Sigmoid colon (tissue), 7 donors: ENCODE measurements around the gene GARIN6. TPM values are rescaled to one million over a fixed set of nuclear protein-coding genes. Genes with fewer than 3 reads are reported as not detected.

Experiments used
- DNase-seq: peaks from one replicate; pipeline ENCODE4 v3.0.0-alpha.2; 2019
- H3K27ac ChIP-seq, 4 donors: fragments of 200-600 bp; sonication (generic); one replicate each; pipeline ENCODE4 v1.5.1; 2016 to 2019; ENCODE audit warnings: mild to moderate bottlenecking in 1 of 4
- H3K27me3 ChIP-seq, 3 donors: fragments of 200-600 bp; sonication (generic); one replicate each; pipeline ENCODE4 v1.5.1; 2019; ENCODE audit warnings: mild to moderate bottlenecking in 1 of 3
- H3K36me3 ChIP-seq, 4 donors: fragments of 200-600 bp; sonication (generic); one replicate each; pipeline ENCODE4 v1.5.1; 2016 to 2019
- H3K4me1 ChIP-seq, 4 donors: fragments of 200-600 bp; sonication (generic); one replicate each; pipeline ENCODE4 v1.5.1; 2017 to 2019
- H3K4me3 ChIP-seq, 4 donors: fragments of 200-600 bp; sonication (generic); one replicate each; pipeline ENCODE4 v1.5.1; 2017 to 2019; ENCODE audit warnings: mild to moderate bottlenecking in 2 of 4, moderate library complexity in 1 of 4
- H3K9me3 ChIP-seq, 4 donors: fragments of 200-600 bp in 3 of 4; sonication (generic) in 3 of 4; one replicate each; pipeline versions ENCODE4 v1.5.1 to v1.6.1; 2013 to 2019
- EP300 ChIP-seq, 4 donors: sonication (generic); formaldehyde crosslinking; IDR thresholded peaks; one replicate each; pipeline ENCODE4 v1.6.1; 2017; ENCODE audit warnings: antibody characterized with exemption in 4 of 4
- POLR2A ChIP-seq, 2 donors: fragments of 450-650 bp; IDR thresholded peaks; one replicate each; pipeline ENCODE4 v1.6.1; 2016; ENCODE audit warnings: antibody characterized with exemption in 2 of 2, mild to moderate bottlenecking in 2 of 2, moderate library complexity in 2 of 2
- POLR2AphosphoS5 ChIP-seq, 4 donors: sonication (generic); formaldehyde crosslinking; IDR thresholded peaks; one replicate each; pipeline ENCODE4 v1.6.1; 2017; ENCODE audit warnings: antibody characterized with exemption in 4 of 4
- WGBS, 2 donors: extraction: QIAGEN DNeasy Blood & Tissue Kit; methylation state at CpG; one replicate each; pipeline ENCODE4 v1.1.7; 2013; 5-methylcytosine and 5-hydroxymethylcytosine counted together
- intact Hi-C: fragments of 100-400 bp; cut with DNase I; formaldehyde crosslinking; loops from one replicate; pipeline ENCODE4 v1.15.1; 2023
- polyA plus RNA-seq, 3 donors: library from polyadenylated mRNA; stranded (reverse); fragments of 200-250 nt; gene quantifications; one replicate each; pipeline ENCODE4 v1.2.3, GENCODE V29; 2013
- total RNA-seq, 4 donors: library from RNA; depleted of rRNA; stranded (reverse); fragments of >200 nt; gene quantifications; one replicate each; pipeline ENCODE4 v1.1.0, GENCODE V29; 2016
- TF ChIP-seq, protein P1 (sequence below), 4 experiments: fragments of 450-650 bp in 3 of 4; fragments of 200-600 bp in 1 of 4; IDR thresholded peaks; one replicate each; pipeline ENCODE4 v1.5.1; 2016 to 2019; ENCODE audit warnings: antibody characterized with exemption in 4 of 4, mild to moderate bottlenecking in 3 of 4, moderate library complexity in 2 of 4
- donor health status: healthy with polysubstance abuse.
- donor health status: Bipolar disorder and iron deficiency.
- donor health status: healthy.

The GARIN6 gene
- total RNA-seq = not detected
- polyA plus RNA-seq = not detected

DNA sequence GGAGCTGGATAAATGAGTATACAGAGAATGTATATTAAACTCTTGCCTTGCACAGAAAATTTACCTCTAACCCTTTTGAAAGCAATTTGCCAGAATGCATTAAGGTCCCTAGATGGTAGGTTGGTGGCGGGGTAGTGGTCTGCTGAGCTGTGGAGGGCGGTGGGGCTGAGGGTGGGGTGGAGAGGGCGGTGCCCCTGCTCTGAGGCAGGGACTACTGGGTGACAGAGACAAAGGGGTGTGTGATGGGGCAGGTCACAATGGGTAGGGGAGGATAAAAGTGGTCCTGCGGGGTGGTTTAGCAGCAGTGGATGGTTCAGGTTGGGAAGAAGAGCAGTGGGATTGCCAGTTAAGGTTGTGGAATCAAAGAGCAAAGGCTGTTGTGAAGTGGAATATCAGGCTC is at the start of gene GARIN6:
GARIN6 (plus strand) TSS at position 301 of the 400 bp plus-strand sequence. CDS start 422 bp downstream, outside the sequence.
- no peak for DNase-seq
- H3K4me1 ChIP-seq = no peaks in the 10 kb centered on the region
- H3K27ac ChIP-seq = no peak within 1 kb of the TSS
- TF ChIP-seq POLR2A (IDR thresholded peaks at IDR 0.05) = no peak
- TF ChIP-seq, protein P1, sequence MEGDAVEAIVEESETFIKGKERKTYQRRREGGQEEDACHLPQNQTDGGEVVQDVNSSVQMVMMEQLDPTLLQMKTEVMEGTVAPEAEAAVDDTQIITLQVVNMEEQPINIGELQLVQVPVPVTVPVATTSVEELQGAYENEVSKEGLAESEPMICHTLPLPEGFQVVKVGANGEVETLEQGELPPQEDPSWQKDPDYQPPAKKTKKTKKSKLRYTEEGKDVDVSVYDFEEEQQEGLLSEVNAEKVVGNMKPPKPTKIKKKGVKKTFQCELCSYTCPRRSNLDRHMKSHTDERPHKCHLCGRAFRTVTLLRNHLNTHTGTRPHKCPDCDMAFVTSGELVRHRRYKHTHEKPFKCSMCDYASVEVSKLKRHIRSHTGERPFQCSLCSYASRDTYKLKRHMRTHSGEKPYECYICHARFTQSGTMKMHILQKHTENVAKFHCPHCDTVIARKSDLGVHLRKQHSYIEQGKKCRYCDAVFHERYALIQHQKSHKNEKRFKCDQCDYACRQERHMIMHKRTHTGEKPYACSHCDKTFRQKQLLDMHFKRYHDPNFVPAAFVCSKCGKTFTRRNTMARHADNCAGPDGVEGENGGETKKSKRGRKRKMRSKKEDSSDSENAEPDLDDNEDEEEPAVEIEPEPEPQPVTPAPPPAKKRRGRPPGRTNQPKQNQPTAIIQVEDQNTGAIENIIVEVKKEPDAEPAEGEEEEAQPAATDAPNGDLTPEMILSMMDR (IDR thresholded peaks at IDR 0.05) = no peak
- no peak for TF ChIP-seq POLR2AphosphoS5 (IDR thresholded peaks at IDR 0.05)
- TF ChIP-seq EP300 (IDR thresholded peaks at IDR 0.05) = no peak
- intact Hi-C loops = no loop called here
- H3K4me3 ChIP-seq = no peak within 1 kb of the TSS
- H3K27me3 ChIP-seq = no peaks in the 10 kb centered on the region
- H3K36me3 ChIP-seq = peaks cover 0 to 14% (median 0%) of the 10 kb centered on the region in 4 donors
- no peaks in the 10 kb centered on the region for H3K9me3 ChIP-seq
- 84% methylated on average over 4 of the region's 4 CpGs for WGBS, 2 donors

DNA sequence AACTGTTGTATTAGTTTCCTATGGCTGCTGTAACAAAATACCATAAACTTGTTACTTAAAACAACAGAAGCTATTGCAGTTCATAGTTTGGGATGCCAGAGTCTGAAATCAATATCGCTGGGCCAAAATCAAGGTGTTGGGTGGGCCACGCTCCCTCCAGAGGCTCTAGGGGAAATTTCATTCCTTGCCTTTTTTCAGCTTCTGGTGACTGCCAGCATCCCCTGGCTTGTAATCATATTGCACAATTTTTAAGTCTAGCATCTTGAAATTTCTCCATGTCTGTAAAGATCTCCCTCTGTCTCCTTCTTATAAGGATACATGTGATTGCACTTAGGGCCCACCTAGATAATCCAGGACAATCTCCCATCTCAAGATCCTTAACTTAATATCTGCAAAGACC is 48.8 kb upstream of the GARIN6 start:
- Histone ChIP-seq H3K27ac (no peak overlapping the region), H3K4me3 (no peak overlapping the region), H3K4me1 (no peaks in the 10 kb centered on the region), H3K9me3 (no peaks in the 10 kb centered on the region), H3K36me3 (no peaks in the 10 kb centered on the region), H3K27me3 (no peaks in the 10 kb centered on the region)
- intact Hi-C loops = no loop called here
- TF ChIP-seq POLR2A (IDR thresholded peaks at IDR 0.05) (no peak), POLR2AphosphoS5 (IDR thresholded peaks at IDR 0.05) (no peak), EP300 (IDR thresholded peaks at IDR 0.05) (no peak)
- TF ChIP-seq, protein P1 (IDR thresholded peaks at IDR 0.05) = no peak
- WGBS, 2 donors = 87 to 94% methylated on average over 2 of the region's 2 CpGs
- DNase-seq = no peak

DNA sequence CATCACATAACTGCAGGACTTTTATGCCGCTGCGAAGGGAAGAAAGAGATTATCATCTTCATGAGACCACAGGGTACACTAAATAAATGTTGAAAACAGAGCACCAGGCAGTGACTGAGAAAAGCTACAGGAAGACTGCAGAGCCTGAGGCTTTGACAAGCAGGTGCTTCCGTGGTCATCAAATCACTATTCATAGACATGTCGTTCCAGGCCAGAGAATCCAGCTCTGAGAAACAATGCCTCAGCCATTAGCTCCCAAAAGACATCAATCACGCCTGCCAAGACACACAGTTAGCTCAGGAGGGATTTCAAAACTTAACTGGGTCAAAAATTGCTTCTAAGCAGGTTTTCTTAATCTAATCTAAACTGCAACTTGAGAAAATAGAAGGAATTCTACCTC is 47.2 kb upstream of the GARIN6 start:
- H3K36me3 ChIP-seq = no peaks in the 10 kb centered on the region
- 49 to 57% methylated on average over 5 of the region's 5 CpGs for WGBS, 2 donors
- H3K27me3 ChIP-seq = no peaks in the 10 kb centered on the region
- TF ChIP-seq EP300 (IDR thresholded peaks at IDR 0.05) (no peak), POLR2AphosphoS5 (IDR thresholded peaks at IDR 0.05) (no peak), POLR2A (IDR thresholded peaks at IDR 0.05) (no peak)
- TF ChIP-seq, protein P1 (IDR thresholded peaks at IDR 0.05) = no peak
- DNase-seq = no peak
- H3K27ac ChIP-seq = no peak overlapping the region
- H3K9me3 ChIP-seq = no peaks in the 10 kb centered on the region
- H3K4me3 ChIP-seq = no peak overlapping the region
- intact Hi-C loops = no loop called here
- H3K4me1 ChIP-seq = no peaks in the 10 kb centered on the region

DNA sequence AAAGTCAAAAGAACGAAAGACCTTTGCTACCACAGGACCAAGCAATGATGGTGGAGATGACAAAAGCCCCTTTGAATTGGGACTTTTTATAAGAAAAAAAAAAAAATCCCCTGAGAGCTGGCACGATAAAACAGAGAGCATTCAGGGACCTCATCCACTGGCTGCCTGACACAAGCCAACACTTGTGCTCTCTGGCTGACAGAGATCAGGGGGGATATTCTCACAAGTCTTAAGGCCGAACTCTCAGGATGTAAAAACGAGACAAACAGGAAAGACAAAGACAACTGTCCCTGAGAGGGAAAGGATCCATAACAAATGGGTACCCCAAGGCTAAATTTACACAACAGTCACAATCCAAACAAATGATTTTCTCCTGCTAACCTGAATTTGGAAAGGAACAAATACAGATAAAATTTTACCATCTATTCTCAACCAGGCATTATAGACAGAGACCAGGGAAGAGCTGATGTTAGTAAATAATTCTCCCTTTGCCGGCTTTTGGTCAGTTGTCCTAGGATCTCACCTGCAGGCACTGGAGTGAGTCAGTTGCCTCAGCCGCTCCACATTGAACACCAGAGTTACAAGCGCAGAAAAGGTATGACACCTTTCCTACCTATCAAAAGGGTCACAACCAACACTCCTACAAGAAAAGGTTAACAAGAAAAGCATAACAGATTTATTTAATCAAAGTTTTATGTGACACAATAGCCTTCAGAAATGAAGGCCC is 37.9 kb upstream of the GARIN6 start:
- intact Hi-C loops = no loop called here
- 43 to 47% methylated on average over 7 of the region's 7 CpGs for WGBS, 2 donors
- TF ChIP-seq EP300 (IDR thresholded peaks at IDR 0.05) (no peak), POLR2A (IDR thresholded peaks at IDR 0.05) (no peak)
- Histone ChIP-seq H3K36me3 (no peaks in the 10 kb centered on the region), H3K27me3 (no peaks in the 10 kb centered on the region), H3K4me1 (no peaks in the 10 kb centered on the region), H3K9me3 (no peaks in the 10 kb centered on the region), H3K27ac (no peak overlapping the region), H3K4me3 (no peak overlapping the region)
- DNase-seq = no peak

DNA sequence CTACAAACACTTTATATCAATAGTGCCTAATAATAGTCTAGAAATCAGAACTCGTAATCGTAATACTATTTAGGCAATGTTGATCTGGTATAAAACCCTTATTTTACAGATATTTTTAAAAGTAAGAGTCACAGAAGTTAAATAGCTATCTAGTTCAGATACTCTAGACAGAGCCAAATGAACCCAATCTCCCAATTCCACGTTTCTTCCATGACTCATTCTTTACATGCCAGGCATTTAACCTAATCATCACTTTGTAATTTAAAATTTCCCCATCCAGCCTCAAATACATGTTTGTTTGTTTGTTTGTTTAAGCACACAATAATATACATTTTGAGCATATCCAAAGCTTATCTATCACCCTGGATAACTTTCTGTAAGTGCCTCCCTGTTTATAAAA is 36.4 kb upstream of the GARIN6 start:
- intact Hi-C loops = no loop called here
- no peak overlapping the region for H3K4me3 ChIP-seq
- WGBS, 2 donors = 62 to 67% methylated on average over 3 of the region's 3 CpGs

More for the DNA sequence above, 36.4 kb upstream of the GARIN6 start:
- TF ChIP-seq EP300 (IDR thresholded peaks at IDR 0.05) (no peak), POLR2A (IDR thresholded peaks at IDR 0.05) (no peak), POLR2AphosphoS5 (IDR thresholded peaks at IDR 0.05) (no peak)
- TF ChIP-seq, protein P1 (IDR thresholded peaks at IDR 0.05) = no peak
- no peaks in the 10 kb centered on the region for H3K9me3 ChIP-seq
- no peak overlapping the region for H3K27ac ChIP-seq
- DNase-seq = no peak
- H3K36me3 ChIP-seq = no peaks in the 10 kb centered on the region
- no peaks in the 10 kb centered on the region for H3K4me1 ChIP-seq
- no peaks in the 10 kb centered on the region for H3K27me3 ChIP-seq
